Jurkat, Clone E6-1 (cell line): ENCODE measurements around the gene TRIM32.

ENCODE experiments used
- DNase-seq: peaks from one replicate; pipeline ENCODE4 v3.0.0-alpha.2; 2011; ENCODE audit warnings: low read depth, low spot score
- H3K4me3 ChIP-seq: 2 replicates; pipeline ENCODE4 v1.5.1; 2011; ENCODE audit warnings: mild to moderate bottlenecking, low read length, control low read depth, moderate library complexity

Gene TRIM32

GRCh38 chr9:116700279-116700678 is 13.2 kb downstream of the TRIM32 start:
- DNase-seq = no peak

GRCh38 chr9:116700882-116701865 is 14.1 kb downstream of the TRIM32 start:
- no peak overlapping the region for H3K4me3 ChIP-seq
- peak; percentile 53 for DNase-seq

More at GRCh38 chr9:116700279-116700678, 13.2 kb downstream of the TRIM32 start:
- H3K4me3 ChIP-seq = no peak overlapping the region

GRCh38 chr9:116701940-116702642 is 15.0 kb downstream of the TRIM32 start:
- peak; percentile 33 for DNase-seq
- H3K4me3 ChIP-seq = no peak overlapping the region

- DNase-seq = no peak
- no peak overlapping the region for H3K4me3 ChIP-seq
Observed at GRCh38 chr9:116703634-116704033, 16.5 kb downstream of the TRIM32 start.

- no peak overlapping the region for H3K4me3 ChIP-seq
- DNase-seq = no peak
Observed at GRCh38 chr9:116704470-116704869, 17.4 kb downstream of the TRIM32 start.

- DNase-seq = no peak
- no peak overlapping the region for H3K4me3 ChIP-seq
Observed at GRCh38 chr9:116705531-116705930, 18.4 kb downstream of the TRIM32 start.

- no peak overlapping the region for H3K4me3 ChIP-seq
- DNase-seq = no peak
Observed at GRCh38 chr9:116706310-116707290, 19.5 kb downstream of the TRIM32 start.

- no peak overlapping the region for H3K4me3 ChIP-seq
- DNase-seq = no peak
Observed at GRCh38 chr9:116712781-116713180, 25.7 kb downstream of the TRIM32 start.

- no peak for DNase-seq
Observed at GRCh38 chr9:116713271-116713670, 26.2 kb downstream of the TRIM32 start.

GRCh38 chr9:116715751-116716150 is 28.6 kb downstream of the TRIM32 start:
- DNase-seq = no peak
- no peak overlapping the region for H3K4me3 ChIP-seq

More at GRCh38 chr9:116713271-116713670, 26.2 kb downstream of the TRIM32 start:
- H3K4me3 ChIP-seq = no peak overlapping the region

- no peak for DNase-seq
- no peak overlapping the region for H3K4me3 ChIP-seq
Observed at GRCh38 chr9:116716438-116716837, 29.3 kb downstream of the TRIM32 start.

GRCh38 chr9:116717150-116717549 is 30.0 kb downstream of the TRIM32 start:
- DNase-seq = peak; percentile 78
- H3K4me3 ChIP-seq = peak overlapping the region; percentile 10; the same call in 1 of the 2 replicates

GRCh38 chr9:116718111-116718510 is 31.0 kb downstream of the TRIM32 start:
- no peak overlapping the region for H3K4me3 ChIP-seq
- DNase-seq = no peak

GRCh38 chr9:116720111-116720510 is 33.0 kb downstream of the TRIM32 start:
- DNase-seq = no peak
- H3K4me3 ChIP-seq = no peak overlapping the region

GRCh38 chr9:116721411-116721810 is 34.3 kb downstream of the TRIM32 start:
- H3K4me3 ChIP-seq = no peak overlapping the region
- no peak for DNase-seq

- H3K4me3 ChIP-seq = no peak overlapping the region
- no peak for DNase-seq
Observed at GRCh38 chr9:116721944-116722343, 34.8 kb downstream of the TRIM32 start.

- DNase-seq = no peak
- H3K4me3 ChIP-seq = no peak overlapping the region
Observed at GRCh38 chr9:116724123-116724522, 37.0 kb downstream of the TRIM32 start.

- no peak for DNase-seq
- H3K4me3 ChIP-seq = no peak overlapping the region
Observed at GRCh38 chr9:116726602-116727001, 39.5 kb downstream of the TRIM32 start.
